GM19023 (cell line): ENCODE data around the gene ACER3.
"Not testable (repeated sequence)": the region's sequence is repeated elsewhere in the genome, so short reads cannot be mapped to it uniquely, and the experiment has no call there.

Source experiments
- ATAC-seq: cut with Tn5 transposase; IDR thresholded peaks from one replicate; pipeline ENCODE4 v1.9.1; 2021; ENCODE audit warnings: mild to moderate bottlenecking, moderate library complexity; ENCODE audit not compliant: unreplicated experiment

Gene ACER3

DNA sequence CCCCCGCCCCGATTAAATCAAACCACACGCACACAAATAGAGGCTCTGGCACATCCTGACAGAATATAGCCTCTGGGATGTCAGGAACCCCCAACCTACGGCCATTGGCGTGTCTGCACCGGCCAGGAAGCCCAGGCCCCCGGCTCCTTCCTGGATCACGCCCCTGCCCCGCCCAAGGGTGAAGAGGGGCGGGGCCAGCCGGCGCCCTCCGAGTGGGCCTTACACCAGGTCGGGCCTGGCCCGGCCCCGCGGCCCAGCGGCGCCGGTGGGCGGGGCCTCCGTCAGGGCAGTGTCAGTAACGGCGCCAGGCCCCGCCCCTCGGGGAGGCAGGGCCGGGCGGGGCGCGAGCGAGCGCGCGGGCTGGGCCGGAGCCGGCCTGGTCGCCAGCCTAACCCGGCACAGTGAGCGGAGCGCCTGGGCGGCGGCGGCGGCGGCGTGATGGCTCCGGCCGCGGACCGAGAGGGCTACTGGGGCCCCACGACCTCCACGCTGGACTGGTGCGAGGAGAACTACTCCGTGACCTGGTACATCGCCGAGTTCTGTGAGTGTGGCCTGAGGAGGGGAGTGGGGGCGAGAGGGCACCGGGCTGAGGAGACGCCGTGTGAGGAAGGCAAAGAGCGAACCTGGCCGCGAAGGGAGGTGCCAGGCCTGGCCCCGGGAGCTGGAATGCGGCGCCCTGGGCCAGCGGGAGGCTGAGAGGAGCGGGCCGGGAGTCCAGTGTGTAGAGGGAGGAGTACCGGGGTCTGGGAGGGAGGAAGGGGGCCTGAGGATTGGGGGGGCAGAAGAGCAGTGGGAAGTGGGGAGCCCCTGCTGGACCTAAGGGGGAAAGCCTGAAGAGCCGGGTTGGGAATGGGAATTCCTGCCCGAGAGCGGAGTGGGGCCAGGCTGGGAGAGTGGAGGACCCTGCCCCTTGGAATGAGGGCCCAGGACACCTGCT is at the start of gene ACER3:
Gene ACER3 (plus strand): TSS at position 380 of the 937 bp plus-strand sequence. CDS start 59 bp downstream, at position 439.
- peak; percentile 97 for ATAC-seq

DNA sequence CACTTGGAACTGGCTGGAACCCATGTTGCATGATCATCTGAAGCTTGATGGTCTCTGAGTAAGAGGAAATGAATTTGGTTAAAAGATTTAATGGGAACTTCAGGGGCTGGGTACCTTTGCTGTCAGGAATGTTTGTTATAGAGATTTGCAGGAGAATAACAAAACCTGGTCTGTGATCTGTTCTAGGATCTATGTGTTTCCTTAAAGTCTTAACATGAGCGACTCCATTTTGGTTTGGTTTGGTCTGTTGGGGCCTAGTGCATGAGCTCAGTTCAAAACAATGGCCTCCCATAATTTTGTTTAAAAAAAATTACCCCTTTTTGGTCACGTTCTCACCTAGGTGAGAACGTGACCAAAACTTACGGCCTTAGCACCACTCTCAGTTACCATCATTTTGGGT is 49.5 kb upstream of the ACER3 start:
- ATAC-seq = no peak

DNA sequence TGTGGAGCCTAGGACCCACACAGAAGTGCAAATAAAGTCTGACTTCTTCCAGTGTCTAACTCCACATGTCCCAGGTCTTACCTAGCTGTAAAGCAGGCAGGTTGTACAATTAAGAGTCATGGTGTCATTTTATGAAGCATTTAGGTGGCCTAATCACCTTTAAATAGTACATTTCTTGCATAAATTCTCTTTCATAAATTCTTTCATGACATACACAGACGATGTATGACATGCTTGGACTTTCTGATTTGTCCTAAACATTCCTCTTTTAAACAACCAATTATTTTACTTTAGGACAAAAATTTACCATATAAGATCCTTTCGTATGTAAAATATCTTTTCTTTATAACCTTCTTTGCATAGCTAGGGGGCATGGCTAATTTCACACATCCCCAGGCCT is 46.3 kb upstream of the ACER3 start:
- ATAC-seq = no peak

DNA sequence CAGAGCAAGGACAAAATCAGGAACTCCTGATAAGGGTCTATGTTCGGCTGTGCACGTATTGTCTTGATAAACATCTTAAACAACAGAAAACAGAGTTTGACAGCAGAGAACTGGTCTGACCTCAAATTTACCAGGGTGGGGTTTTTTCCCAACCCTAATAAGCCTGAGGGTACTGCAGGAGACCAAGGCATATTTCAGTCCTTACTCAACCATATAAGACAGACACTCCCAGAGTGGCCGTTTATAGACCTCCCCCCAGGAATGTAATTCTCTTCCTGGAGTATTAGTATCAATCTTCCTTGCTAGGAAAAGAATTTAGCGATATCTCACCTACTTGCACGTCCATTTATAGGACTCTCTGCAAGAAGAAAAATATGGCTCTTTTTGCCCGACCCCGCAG is 45.0 kb upstream of the ACER3 start:
- ATAC-seq = not testable (repeated sequence)

DNA sequence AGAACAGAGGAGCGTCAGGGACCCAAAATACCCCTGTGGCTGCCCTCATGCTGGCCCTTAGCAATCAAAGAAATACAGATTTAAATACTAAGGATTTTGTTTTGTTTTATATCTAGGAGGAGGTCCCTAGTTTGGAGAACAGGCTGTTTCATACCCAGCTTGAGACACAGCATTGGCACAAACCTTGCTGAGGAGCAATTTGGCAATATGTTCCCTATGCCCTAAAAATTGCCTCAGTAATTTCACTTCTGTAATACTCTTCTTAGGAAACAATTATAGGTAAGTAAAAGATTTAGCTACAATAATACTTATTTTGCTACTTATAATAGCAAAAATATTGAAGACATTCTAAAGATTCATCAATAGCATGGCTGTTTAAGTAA is 40.5 kb upstream of the ACER3 start:
- no peak for ATAC-seq

DNA sequence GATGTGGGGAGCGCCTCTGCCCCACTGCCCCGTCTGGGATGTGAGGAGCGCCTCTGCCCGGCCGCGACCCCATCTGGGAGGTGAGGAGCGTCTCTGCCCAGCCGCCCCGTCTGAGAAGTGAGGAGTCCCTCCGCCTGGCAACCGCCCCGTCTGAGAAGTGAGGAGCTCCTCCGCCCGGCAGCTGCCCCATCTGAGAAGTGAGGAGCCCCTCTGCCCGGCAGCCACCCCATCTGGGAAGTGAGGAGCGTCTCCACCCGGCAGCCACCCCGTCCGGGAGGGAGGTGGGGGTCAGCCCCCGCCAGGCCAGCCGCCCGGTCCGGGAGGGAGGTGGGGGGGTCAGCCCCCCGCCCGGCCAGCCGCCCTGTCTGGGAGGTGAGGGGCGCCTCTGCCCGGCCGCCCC is 39.3 kb upstream of the ACER3 start:
- ATAC-seq = not testable (repeated sequence)

DNA sequence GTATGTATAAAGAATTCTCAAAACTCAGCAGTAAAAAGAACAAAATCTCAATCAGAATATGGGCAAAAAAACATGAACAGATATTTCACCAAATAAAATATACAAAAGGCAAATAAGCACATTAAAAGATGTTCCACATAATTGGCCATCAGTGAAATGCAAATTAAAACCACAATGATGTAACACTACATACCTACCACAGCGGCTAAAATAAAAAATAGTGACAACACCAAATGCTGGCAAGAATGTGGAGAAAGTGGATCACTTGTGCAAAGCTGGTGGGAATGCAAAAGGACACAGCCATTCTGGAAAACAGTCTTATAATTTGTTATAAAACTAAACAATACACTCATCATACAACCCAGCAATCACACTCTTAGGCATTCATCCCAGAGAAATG is 38.3 kb upstream of the ACER3 start:
- no peak for ATAC-seq

DNA sequence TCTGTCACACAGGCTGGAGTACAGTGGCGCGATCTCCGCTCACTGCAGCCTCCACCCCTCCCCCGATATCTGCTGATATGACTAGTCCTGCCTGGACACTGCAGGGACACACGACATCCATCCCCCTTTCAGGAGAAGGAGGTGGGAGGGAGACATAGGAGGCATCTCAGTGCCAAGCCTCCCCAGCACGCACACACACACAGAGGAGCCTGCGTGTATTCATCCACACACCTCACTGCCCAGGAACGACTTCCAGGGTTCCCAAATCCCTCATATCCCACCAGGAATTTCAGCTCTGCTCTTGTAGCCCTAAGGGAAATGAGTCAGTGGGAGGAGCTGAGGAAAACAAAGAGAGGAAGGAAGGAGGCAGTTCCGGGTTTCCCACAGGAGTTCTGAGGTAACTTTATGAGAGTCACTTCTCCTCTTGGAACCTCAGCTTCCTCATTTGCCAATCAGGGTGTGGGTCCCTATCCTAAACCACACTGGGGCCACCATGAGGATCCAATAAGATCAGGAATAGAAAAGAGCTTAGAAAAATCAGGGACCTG is 37.2 kb upstream of the ACER3 start:
- no peak for ATAC-seq

DNA sequence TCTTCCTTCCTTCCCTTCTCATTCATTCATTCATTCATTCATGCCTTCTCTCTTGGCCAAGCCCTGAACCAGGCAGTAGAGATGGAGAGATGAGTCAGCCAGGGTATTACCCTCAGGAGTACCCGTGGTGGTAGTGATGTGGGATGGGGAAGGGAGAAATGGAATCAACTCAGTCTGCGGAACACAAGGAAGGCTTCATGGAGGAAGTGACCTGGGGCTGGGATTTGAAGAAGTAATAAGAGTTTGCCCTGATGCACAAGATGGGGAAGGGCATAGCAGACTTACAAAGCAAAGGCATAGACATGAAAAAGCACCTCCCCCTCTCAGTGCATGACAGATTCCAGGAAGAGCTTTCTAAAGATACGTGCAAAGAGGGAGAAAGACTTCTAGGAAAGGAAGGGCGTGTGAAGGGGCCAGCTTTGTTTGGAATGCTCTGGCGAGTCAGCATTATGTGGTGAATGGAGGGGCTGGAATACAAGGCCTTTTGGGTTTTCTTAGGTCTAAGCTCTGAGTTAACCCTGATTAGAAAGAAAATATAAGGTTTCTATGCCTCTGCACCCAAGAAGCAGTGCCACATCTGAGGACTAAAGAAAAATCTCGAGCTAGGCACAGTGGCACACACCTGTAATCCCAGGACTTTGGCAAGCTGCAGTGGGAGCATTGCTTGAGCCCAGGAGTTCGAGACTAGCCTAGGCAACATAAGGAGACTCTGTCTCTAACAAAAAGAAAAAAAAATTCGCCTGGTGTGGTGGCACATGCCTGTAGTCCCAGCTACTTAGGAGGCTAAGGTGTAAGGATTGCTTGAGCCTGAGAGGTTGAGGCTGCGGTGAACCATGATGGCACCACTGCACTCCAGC is 36.4 kb upstream of the ACER3 start:
- ATAC-seq = no peak

DNA sequence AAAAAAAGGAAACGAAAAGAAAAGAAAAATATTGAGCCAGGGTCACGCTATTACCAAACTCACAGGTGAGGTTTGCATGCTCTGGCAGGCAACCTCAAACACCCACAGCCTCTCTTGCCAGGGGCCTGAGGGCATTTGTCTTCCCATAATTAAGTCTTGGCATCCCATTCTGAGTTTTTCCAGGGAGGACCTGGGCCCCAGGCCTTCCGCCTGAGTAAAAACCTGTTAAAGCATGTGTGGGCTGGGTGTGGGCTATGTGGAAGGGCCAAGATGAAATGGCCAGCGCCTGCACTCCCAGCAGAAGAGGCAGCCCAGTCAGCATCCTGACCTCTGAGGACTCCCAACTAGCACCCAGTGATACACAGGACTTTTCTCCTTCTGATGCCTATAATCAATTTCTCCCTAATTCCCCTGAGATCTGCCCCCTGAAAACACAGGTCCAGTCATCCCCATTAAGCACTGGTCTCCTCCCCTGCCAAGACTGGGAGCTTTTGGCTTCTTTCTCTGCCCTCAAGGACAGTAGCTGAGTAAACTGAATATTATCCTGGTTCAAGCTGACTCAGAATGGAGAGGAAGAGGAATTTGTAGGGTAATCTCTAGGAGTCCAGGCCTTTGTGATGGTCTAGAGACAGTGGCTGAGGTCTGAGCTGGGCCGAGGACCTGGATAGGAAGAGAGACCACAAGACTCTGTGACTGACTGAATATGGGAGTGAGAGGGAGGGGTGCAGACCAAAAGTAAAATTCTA is 35.6 kb upstream of the ACER3 start:
- ATAC-seq = no peak

DNA sequence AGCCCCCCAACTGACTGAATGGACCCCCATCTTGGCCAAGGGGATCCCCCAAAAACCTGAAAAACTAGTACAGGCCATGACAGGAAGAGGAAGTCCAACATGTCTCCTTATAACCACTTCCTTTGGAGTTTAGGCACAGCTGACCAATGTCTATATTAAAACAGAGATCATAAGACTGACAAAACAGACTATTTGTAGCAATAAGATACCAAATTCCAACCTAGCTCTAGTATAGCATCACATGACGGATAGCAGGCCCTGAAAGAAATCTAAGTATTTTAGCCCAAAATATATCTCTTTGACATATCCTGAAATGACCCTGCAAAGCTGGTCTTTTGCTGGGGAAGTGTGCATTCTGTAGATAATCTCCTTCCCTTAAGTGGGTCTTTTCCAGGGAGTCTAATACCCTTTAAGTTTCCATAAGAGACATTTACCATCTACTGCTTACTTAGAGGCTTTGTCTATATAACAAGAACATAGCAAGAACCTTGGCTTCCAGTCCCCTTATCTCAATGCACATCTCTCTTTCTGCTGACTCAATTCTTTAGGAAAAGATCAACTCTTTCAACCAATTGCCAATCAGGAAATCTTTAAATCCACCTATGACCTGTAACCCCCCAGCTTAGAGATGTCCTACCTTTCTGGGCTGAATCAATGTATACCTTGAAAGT is 34.9 kb upstream of the ACER3 start:
- no peak for ATAC-seq

DNA sequence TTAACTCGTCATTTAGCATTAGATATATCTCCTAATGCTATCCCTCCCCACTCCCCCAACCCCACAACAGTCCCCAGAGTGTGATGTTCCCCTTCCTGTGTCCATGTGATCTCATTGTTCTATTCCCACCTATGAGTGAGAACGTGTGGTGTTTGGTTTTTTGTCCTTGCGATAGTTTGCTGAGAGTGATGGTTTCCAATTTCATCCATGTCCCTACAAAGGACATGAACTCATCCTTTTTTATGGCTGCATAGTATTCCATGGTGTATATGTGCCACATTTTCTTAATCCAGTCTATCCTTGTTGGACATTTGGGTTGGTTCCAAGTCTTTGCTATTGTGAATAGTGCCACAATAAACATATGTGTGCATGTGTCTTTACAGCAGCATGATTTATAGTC is 34.2 kb upstream of the ACER3 start:
- not testable (repeated sequence) for ATAC-seq

DNA sequence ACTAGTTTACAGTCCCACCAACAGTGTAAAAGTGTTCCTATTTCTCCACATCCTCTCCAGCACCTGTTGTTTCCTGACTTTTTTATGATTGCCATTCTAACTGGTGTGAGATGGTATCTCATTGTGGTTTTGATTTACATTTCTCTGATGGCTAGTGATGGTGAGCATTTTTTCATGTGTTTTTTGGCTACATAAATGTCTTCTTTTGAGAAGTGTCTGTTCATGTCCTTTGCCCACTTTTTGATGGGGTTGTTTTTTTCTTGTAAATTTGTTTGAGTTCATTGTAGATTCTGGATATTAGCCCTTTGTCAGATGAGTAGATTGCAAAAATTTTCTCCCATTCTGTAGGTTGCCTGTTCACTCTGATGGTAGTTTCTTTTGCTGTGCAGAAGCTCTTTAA is 33.7 kb upstream of the ACER3 start:
- not testable (repeated sequence) for ATAC-seq

DNA sequence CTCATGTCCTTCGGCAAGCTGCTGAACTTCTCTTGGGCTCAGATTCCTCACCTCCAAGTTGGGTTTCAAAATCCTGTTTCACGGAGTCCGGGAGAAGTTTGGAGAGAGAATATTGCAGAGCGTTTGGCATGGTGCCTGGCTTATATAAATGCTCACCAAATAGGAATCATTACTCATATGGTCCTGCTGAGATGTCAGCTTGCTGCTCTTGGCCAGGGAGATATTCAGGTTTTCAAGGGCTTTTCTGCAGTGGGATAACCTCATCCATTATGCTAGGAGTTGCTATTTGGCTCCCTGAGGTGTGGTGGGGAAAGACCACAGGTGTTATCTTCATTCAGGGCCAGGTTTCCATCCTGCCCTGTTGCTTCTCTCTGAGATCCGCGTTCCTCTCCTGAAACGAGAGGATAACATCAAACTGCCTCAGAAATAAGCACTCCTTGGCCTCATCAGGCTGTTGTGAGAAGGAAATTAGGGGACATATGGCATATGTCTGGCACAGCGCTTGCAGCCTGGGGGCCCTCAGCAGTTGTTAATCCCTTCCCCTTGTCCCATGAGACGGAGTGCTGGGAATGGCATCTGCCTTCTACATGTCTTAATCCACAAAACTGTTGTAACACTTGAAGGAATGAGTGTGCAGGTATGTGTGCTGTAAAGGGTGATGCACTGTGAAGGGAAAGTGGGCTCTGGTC is 29.9 kb upstream of the ACER3 start:
- ATAC-seq = no peak

DNA sequence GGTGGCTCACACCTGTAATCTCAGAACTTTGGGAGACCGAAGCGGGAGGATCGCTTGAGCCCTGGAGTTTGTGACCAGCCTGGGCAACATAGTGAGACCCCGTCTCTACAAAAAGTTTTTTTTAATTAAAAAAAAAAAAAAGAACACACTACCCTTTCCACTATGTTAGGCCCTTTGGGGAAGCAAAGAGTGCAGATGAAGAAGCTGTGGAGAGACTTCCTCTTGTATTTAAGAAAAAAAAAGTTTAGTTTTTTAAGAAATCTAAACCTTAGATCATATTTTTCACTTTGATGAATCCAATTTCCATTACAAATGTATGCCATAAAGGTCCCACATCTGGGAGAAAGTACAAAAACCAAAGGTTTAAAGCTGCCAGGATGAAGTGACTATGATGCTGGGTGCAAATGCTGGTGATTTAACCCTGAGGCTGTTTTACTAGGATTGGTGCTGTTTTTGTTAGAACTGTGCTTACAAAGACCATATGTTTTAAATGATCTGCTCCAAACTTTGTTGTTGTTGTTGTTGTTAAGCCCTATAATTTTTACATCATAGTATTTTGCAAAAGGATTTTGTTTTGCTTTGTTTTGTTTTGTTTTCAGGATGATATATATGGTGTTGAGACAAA is 28.9 kb upstream of the ACER3 start:
- no peak for ATAC-seq

DNA sequence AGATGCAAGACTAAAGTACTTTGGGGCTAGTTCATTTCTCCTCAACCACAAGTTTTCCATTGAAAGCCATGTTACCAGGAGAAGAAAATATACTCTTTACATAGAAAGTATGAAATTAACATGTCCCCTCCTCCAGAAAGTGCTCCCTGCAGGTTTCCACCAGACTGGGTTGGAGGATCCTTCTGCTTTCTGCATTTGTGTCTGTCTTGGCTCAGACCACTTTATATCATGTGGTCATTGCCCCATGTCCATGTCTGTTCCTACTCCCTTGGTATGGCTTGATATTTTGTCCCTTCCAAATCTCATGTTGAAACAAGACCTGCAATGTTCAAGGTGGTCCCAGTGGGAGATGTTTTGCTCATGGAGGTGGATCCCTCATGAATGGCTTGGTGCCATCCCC is 28.4 kb upstream of the ACER3 start:
- ATAC-seq = no peak

DNA sequence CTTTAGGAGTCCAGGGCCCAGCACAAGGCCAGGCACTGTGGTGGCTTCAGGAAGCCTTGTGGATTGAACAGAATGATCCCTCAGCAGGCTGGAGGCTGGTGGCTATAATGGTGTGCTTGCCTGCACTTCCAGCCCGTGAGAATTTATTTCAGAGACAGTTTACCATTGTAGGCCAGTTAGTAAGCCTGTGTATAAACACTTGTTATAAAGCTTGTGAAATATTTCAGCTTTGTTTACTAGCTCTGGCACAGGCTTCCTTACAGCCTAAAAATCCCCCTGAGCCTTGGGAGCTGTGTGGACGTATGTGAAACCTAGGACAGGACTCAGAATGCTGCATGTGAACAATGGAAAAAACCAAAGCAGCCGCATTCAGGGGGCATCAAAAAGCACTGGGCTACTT is 26.6 kb upstream of the ACER3 start:
- no peak for ATAC-seq

DNA sequence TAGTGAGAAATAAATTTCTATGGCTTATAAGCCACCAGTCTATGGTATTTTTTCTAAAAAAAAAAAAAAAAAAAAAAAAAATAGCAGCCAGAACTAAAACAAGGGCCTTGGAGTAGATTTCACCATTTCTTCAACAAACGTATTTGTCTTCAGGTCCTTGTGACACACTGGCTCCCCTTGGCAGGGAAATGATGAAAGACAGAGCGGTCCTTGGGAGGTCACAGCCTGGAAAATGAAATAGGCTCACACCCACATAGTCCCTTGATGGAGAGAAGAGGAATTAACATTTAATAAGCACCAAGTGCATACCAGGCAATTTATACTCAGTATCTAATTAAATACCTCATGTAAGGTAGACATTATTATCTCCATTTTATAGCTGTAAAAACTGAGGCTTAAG is 25.7 kb upstream of the ACER3 start:
- ATAC-seq = no peak

DNA sequence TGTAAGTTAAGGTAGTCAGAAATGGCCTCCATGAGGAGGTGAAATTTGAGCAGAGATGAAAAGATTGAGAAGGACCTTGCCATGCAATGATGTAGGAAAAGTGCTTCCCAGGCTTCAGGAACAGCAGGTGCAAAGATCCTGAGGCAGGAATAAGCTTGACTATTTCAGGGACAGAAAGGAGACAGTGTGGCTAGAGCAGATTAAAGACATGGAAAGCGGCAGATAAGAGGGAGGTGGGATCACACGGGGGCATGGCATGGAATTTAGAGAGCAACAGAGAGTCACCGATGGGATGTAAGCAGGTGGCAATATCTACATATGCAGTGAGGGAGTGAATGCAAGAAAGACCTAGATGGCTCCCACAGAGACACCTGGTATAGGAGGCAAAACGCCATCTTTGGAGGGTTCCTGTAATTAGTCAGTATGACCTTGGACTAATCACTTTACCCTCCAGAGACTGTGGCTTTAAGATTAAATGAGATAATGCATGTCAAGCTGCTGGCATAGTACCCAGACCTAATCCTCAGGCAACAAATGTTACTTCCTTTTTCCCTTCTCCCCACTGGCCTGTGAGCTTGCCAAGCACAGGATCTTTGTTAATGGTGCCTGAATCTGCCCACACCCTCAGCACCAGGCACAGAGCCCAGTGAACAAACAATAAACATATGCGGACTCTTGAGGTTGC is 24.6 kb upstream of the ACER3 start:
- ATAC-seq = no peak
